ENCODE results near the gene HOXD11. TPM values are rescaled to one million over a fixed set of nuclear protein-coding genes. Genes with fewer than 3 reads are reported as not detected.

HOXD11 gene
- total RNA-seq, 1 donor from 2014 or later = not detected

DNA sequence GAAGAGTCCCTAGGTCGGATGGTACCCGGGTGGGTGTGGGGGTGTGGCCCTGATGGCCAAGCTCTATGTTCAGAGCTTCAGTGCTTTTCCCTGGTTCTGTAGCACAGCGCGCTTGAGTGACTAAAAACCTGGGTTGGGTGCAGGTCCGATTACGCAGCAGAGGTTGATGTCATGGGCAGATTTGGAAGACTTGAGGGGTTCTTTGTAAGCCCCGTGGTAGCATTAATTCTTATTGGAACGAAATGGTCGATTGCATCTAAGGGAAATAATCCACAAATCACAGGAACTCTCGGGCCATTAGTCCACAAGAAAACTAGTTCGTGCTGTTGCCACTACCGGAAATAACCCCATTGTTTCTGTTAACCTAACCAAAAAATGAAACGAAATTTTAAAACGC is 31.4 kb downstream of the HOXD11 start:
- no peaks in the 10 kb centered on the region for H3K36me3 ChIP-seq (ENCODE audit: control insufficient read depth in 3 of 3, insufficient read depth in 3 of 3, low read length in 3 of 3)
- H3K27me3 ChIP-seq (ENCODE audit: control insufficient read depth in 3 of 3, insufficient read depth in 3 of 3, low read length in 3 of 3) = peaks cover 12 to 72% (median 16%) of the 10 kb centered on the region in 3 donors
- H3K9me3 ChIP-seq (ENCODE audit: control insufficient read depth in 3 of 3, low read length in 3 of 3) = no peaks in the 10 kb centered on the region
- peak overlapping the region; percentile 76 for H3K27ac ChIP-seq (ENCODE audit: low read depth, low read length)
- H3K4me1 ChIP-seq (ENCODE audit: control insufficient read depth in 3 of 3, insufficient read depth in 3 of 3, low read length in 3 of 3) = peaks cover 19 to 34% (median 28%) of the 10 kb centered on the region in 3 donors
- H3K9ac ChIP-seq (ENCODE audit: low read depth in 1 of 3, low read length in 3 of 3) = peak overlapping the region; percentile 30 to 61 (median 60)
- peak overlapping the region in 2 of 3 donors; percentile 10 to 63 for H3K4me3 ChIP-seq (ENCODE audit: low read length in 3 of 3)

DNA sequence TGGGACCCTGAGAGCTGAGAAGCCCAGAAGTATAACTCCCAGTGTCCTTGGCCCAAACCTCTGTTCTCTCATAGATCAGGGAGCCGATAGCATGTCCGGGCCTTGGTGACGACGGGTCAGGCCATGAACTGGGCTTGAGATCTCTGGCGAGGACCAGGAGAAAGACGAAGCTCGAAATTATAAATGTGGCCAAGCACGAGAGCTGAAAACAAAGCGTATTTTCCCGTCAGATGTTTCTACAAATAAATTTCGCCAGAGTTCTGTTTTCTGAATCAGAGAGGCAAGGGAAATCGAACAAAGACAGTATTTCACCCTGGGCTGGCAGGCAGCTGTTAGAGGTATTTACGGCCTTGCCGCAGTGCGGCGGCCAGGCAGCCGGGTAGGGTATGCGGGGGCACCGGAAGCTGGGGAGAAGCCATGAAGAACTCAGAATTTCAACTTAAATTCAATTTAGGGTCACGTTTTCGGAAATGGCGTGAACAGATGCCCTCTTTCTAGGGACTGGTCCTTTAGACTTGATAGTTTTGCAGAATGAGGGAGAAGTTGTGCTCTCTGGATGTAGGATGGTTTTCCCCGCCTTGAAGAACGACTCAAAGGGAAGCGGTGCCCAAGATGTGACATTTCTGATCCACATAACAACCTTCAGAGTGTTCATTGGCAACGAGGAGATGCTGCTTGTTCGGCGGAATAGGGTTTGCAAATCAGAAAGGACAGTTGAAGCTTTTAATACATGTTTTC is 32.0 kb downstream of the HOXD11 start:
- peaks cover 12 to 67% (median 15%) of the 10 kb centered on the region in 3 donors for H3K27me3 ChIP-seq (ENCODE audit: control insufficient read depth in 3 of 3, insufficient read depth in 3 of 3, low read length in 3 of 3)
- H3K9ac ChIP-seq (ENCODE audit: low read depth in 1 of 3, low read length in 3 of 3) = peak overlapping the region; percentile 30 to 61 (median 60)

DNA sequence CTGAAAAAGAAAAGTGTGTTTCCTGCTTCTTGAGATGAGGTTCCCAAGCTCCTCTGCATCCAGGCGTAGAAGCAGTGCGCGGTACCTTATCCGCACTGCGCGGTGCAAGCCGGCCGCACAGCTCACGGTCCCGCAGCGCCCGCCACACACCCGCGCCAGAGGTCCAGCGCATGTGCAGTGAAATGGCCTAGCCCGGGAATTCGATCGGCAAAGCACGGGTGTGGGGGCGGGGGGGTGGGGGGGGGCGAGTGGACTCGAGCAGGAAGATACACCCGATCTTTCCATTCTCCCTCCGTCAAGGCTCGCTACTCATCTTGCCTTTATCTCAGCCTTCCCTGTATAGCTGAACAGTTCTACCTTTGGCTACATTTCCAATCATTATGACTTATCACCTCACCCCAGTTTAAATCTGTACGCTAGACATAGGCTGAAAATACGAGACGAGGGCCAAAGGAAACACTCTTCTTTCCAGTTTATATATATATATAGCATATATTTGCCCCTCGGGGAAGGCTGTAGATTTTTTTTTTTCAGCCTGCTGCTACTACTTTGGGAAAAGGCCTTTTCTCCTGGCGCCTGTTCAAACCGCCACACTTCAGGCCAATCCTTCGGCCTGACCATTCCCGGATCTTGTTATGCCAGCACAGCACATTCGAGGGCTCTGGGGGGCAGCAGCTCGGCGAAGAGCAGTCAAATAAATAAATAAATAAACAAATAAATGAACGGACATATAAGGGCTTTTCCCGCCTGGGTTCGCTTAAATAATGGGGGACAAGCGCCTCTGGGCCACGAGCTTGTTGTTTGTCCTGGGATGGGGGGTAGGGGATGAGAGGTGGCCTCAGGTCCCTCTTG is 32.8 kb downstream of the HOXD11 start:
- Histone ChIP-seq H3K9ac (ENCODE audit: low read depth in 1 of 3, low read length in 3 of 3) (peak overlapping the region; percentile 20 to 72 (median 60)), H3K4me3 (ENCODE audit: low read length in 3 of 3) (peak overlapping the region; percentile 45 to 70 (median 65)), H3K9me3 (ENCODE audit: control insufficient read depth in 3 of 3, low read length in 3 of 3) (no peaks in the 10 kb centered on the region), H3K36me3 (ENCODE audit: control insufficient read depth in 3 of 3, insufficient read depth in 3 of 3, low read length in 3 of 3) (no peaks in the 10 kb centered on the region), H3K27me3 (ENCODE audit: control insufficient read depth in 3 of 3, insufficient read depth in 3 of 3, low read length in 3 of 3) (peaks cover 12 to 62% (median 12%) of the 10 kb centered on the region in 3 donors), H3K4me1 (ENCODE audit: control insufficient read depth in 3 of 3, insufficient read depth in 3 of 3, low read length in 3 of 3) (peaks cover 19 to 28% (median 27%) of the 10 kb centered on the region in 3 donors), H3K27ac (ENCODE audit: low read depth, low read length) (peak overlapping the region; percentile 76)

More for the DNA sequence above, 32.0 kb downstream of the HOXD11 start:
- H3K4me1 ChIP-seq (ENCODE audit: control insufficient read depth in 3 of 3, insufficient read depth in 3 of 3, low read length in 3 of 3) = peaks cover 19 to 33% (median 28%) of the 10 kb centered on the region in 3 donors
- no peaks in the 10 kb centered on the region for H3K36me3 ChIP-seq (ENCODE audit: control insufficient read depth in 3 of 3, insufficient read depth in 3 of 3, low read length in 3 of 3)
- peak overlapping the region; percentile 39 to 63 (median 45) for H3K4me3 ChIP-seq (ENCODE audit: low read length in 3 of 3)
- peak overlapping the region; percentile 76 for H3K27ac ChIP-seq (ENCODE audit: low read depth, low read length)
- H3K9me3 ChIP-seq (ENCODE audit: control insufficient read depth in 3 of 3, low read length in 3 of 3) = no peaks in the 10 kb centered on the region

DNA sequence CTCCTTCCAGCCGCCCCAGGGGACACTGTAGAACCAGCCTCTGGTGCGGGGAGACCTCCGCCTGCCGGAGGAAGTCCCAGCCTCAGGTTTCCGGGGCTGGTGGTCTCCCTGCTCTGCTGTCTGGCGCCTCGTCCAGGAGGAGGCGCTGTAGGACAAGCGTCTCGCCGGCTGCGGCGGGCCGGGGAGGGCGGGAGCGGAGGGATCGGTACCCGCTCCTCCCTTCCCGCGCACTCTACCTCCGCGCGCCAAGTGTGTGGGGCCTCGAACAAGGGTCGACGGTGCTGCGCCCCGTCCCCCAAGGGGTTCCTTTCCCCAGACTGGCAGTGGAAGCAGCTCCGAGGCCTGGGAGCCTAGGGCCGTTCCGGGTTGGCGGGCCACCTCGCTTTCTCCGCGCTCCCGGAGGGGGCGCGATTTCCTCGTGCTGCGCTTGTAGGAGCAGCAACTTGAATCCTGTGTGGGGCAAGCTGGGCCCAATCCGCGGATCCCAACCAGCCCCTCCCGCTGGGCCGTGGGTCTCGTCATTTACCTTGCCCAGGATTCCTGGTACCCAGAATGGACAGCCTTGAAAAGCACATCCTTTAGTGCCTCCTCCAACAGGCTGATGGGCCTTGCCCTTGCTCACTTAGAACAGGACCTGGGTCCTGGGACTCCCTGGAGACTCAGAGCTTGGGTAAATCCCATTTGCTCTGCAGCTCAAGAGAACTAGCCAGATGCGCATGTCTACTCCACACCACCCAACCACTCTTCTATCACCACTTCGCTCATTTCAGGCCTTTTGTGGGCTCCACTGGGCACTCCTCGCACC is 33.6 kb downstream of the HOXD11 start:
- H3K27me3 ChIP-seq (ENCODE audit: control insufficient read depth in 3 of 3, insufficient read depth in 3 of 3, low read length in 3 of 3) = peaks cover 9 to 61% (median 11%) of the 10 kb centered on the region in 3 donors
- H3K27ac ChIP-seq (ENCODE audit: low read depth, low read length) = peak overlapping the region; percentile 65
- peak overlapping the region; percentile 65 to 70 (median 70) for H3K4me3 ChIP-seq (ENCODE audit: low read length in 3 of 3)
- H3K9me3 ChIP-seq (ENCODE audit: control insufficient read depth in 3 of 3, low read length in 3 of 3) = no peaks in the 10 kb centered on the region
- no peaks in the 10 kb centered on the region for H3K36me3 ChIP-seq (ENCODE audit: control insufficient read depth in 3 of 3, insufficient read depth in 3 of 3, low read length in 3 of 3)
- peak overlapping the region; percentile 20 to 72 (median 57) for H3K9ac ChIP-seq (ENCODE audit: low read depth in 1 of 3, low read length in 3 of 3)
- peaks cover 14 to 24% (median 21%) of the 10 kb centered on the region in 3 donors for H3K4me1 ChIP-seq (ENCODE audit: control insufficient read depth in 3 of 3, insufficient read depth in 3 of 3, low read length in 3 of 3)

DNA sequence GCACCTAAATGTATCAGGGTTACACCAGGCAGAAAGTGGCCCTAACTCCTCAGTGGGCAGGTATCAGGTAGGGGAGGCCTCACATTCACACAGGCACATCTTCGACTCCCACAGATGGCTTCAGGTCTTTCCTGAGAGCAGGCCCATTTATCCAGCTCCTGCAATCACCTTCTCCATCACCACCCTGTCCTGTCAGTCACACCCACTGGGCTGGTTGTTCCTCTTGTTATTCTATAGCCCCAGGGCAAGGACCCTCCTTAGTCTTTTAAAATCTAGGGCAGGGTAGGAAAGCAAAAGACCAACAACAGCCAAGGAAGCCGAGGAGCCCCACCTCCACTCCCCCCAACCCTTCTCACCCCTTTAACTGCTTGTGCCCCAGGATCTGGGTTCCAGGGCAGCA is 35.2 kb downstream of the HOXD11 start:
- Histone ChIP-seq H3K9ac (ENCODE audit: low read depth in 1 of 3, low read length in 3 of 3) (no peak overlapping the region), H3K4me1 (ENCODE audit: control insufficient read depth in 3 of 3, insufficient read depth in 3 of 3, low read length in 3 of 3) (peaks cover 14 to 21% (median 18%) of the 10 kb centered on the region in 3 donors), H3K27ac (ENCODE audit: low read depth, low read length) (no peak overlapping the region), H3K27me3 (ENCODE audit: control insufficient read depth in 3 of 3, insufficient read depth in 3 of 3, low read length in 3 of 3) (peaks cover 6 to 55% (median 7%) of the 10 kb centered on the region in 3 donors), H3K36me3 (ENCODE audit: control insufficient read depth in 3 of 3, insufficient read depth in 3 of 3, low read length in 3 of 3) (no peaks in the 10 kb centered on the region), H3K9me3 (ENCODE audit: control insufficient read depth in 3 of 3, low read length in 3 of 3) (no peaks in the 10 kb centered on the region), H3K4me3 (ENCODE audit: low read length in 3 of 3) (no peak overlapping the region)

DNA sequence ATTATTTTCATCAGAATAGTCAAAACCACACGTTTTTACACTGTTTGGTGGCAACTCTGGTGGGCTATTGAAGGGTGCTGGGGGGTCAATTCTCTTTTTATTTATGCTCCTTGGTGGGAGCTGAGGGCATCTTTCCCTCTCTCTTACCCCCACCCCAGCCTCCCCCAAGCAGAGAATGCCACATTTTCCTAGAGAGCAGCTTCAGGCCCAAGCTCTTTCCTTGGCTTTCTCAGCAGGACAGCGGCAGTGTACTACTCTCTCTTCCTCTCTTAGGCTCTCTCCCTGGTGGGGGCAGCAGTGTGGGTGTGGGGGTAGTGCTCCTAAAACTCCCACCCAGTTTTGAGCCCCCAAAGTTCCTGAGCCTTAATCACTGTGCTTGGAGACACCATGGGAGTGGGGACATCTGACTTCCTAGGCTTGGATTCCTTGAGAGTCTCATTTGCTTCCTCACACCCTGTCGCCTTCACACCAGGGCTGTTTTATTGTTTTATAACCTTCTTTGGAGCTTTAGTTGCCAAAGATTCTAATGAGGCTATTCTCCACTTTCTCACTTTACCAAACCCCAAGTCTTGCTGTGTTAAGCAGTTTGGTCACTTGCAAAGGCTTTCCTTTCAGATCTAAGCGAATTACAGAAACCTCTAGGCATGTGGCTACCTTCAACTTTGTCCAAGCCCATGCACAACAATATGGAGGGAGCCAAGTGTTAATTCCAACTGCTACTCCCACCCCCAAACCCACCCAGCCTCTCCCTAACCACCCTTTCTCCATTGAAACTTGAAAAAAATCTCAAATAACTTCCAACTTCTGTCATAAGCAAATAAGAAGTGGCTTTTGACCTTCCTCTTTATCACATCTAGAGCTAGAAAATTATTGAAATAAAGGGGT is 38.2 kb downstream of the HOXD11 start:
- H3K9me3 ChIP-seq (ENCODE audit: control insufficient read depth in 3 of 3, low read length in 3 of 3) = no peaks in the 10 kb centered on the region
- H3K27me3 ChIP-seq (ENCODE audit: control insufficient read depth in 3 of 3, insufficient read depth in 3 of 3, low read length in 3 of 3) = peaks cover under 1 to 46% (median 6%) of the 10 kb centered on the region in 3 donors
- H3K4me1 ChIP-seq (ENCODE audit: control insufficient read depth in 3 of 3, insufficient read depth in 3 of 3, low read length in 3 of 3) = peaks cover 7 to 13% (median 8%) of the 10 kb centered on the region in 3 donors
- peaks cover 0 to 3% (median 0%) of the 10 kb centered on the region in 3 donors for H3K36me3 ChIP-seq (ENCODE audit: control insufficient read depth in 3 of 3, insufficient read depth in 3 of 3, low read length in 3 of 3)
- no peak overlapping the region for H3K27ac ChIP-seq (ENCODE audit: low read depth, low read length)
- no peak overlapping the region for H3K9ac ChIP-seq (ENCODE audit: low read depth in 1 of 3, low read length in 3 of 3)
- H3K4me3 ChIP-seq (ENCODE audit: low read length in 3 of 3) = no peak overlapping the region

DNA sequence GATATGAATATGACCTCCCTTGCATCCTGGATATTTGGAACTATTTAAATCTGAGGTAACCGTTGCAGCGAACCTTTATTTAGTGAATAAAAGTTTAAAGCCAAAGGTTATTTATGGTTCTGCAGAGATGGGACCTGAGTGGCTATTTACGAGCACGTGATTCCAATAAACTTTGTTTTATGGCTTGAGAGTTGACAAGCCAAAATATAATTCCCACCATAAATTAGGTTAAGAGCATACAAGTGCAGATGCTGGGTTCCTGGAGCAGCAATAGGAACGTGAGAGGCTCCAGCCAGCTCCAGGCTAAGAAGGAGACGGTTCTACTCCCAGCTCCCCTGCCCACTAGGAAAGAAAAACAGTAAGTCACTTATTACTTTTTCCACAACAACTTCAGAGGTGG is 39.0 kb downstream of the HOXD11 start:
- H3K27ac ChIP-seq (ENCODE audit: low read depth, low read length) = no peak overlapping the region
- H3K4me1 ChIP-seq (ENCODE audit: control insufficient read depth in 3 of 3, insufficient read depth in 3 of 3, low read length in 3 of 3) = peaks cover 2 to 7% (median 2%) of the 10 kb centered on the region in 3 donors
- no peak overlapping the region for H3K9ac ChIP-seq (ENCODE audit: low read depth in 1 of 3, low read length in 3 of 3)
- peaks cover 0 to 46% (median 7%) of the 10 kb centered on the region in 3 donors for H3K27me3 ChIP-seq (ENCODE audit: control insufficient read depth in 3 of 3, insufficient read depth in 3 of 3, low read length in 3 of 3)
- no peaks in the 10 kb centered on the region for H3K9me3 ChIP-seq (ENCODE audit: control insufficient read depth in 3 of 3, low read length in 3 of 3)
- H3K36me3 ChIP-seq (ENCODE audit: control insufficient read depth in 3 of 3, insufficient read depth in 3 of 3, low read length in 3 of 3) = peaks cover 0 to 4% (median 0%) of the 10 kb centered on the region in 3 donors
- H3K4me3 ChIP-seq (ENCODE audit: low read length in 3 of 3) = no peak overlapping the region

DNA sequence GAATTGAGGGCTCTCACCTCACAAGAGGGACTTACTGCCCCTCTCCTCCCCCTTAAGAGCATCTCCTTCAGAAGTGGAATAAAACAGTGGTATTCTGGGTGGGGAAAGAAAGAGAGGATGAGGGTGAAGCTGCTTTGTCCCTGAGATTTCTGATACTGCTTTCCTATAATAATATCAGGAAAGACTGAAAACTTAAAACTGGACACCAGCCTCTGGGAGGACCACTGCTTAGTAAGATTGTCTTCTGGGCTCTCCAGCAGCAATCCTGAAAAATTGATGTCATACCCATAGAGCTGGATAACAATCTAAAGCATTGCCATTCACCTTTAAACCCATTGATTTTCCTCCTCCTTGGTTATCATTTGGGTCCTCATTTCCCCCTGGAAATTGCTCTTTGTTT is 39.6 kb downstream of the HOXD11 start:
- H3K4me1 ChIP-seq (ENCODE audit: control insufficient read depth in 3 of 3, insufficient read depth in 3 of 3, low read length in 3 of 3) = peaks cover 0 to 5% (median 2%) of the 10 kb centered on the region in 3 donors

More for the DNA sequence above, 39.6 kb downstream of the HOXD11 start:
- Histone ChIP-seq H3K9me3 (ENCODE audit: control insufficient read depth in 3 of 3, low read length in 3 of 3) (no peaks in the 10 kb centered on the region), H3K9ac (ENCODE audit: low read depth in 1 of 3, low read length in 3 of 3) (no peak overlapping the region), H3K36me3 (ENCODE audit: control insufficient read depth in 3 of 3, insufficient read depth in 3 of 3, low read length in 3 of 3) (peaks cover 0 to 4% (median 0%) of the 10 kb centered on the region in 3 donors), H3K27ac (ENCODE audit: low read depth, low read length) (no peak overlapping the region), H3K27me3 (ENCODE audit: control insufficient read depth in 3 of 3, insufficient read depth in 3 of 3, low read length in 3 of 3) (peaks cover 0 to 46% (median 8%) of the 10 kb centered on the region in 3 donors), H3K4me3 (ENCODE audit: low read length in 3 of 3) (no peak overlapping the region)

Measured in skeletal muscle tissue (tissue), 4 donors.